Amygdala (tissue), 56 donors: ENCODE results near the gene NRARP.

ENCODE experiments used
- DNase-seq, 56 donors: peaks; one replicate each; lab custom pipeline; 2025; lab: John Stamatoyannopoulos, UW

NRARP gene

DNA sequence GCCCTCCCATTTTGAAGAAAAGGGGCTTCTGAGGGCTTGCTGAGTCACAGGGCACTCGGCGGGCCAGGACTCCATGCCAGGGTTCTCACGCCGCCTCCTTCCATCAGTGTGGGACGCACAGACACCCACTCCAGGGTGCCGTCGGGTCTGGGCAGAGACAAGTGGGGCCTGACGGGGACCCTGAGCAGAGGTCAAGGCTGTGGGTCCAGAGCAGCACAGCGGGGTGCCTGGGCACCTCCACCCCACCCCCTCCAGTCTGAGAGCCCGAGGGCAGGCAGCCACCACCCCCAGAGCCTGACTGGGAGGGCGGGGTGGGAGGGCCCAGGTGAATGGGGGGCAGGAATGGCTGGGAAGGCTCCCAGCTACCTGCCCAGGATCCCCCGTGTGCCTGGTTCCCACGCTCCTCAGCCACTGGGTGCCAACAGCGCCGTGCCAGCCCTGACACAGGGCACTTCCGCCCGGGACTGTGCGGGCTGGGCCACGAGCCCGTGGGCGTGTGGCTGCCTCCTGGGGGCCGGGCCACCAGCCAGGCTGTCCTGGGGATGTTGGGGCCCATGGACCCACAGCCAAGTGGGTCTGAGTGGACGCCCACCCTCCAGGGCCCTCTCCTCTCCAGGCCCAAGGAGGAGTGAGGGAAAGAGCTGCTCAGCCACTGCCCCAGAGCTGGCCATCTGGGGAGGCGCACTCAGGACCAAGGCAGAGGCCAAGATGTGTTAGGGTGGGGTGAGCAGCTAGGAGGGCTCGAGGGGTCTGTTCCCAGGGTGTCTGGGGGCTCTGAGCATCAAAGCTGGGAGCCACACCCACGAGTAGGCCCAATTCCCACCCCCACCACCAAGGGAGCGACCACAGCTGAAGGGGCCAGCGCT is 10.1 kb upstream of the NRARP start:
- DNase-seq, result no peak

DNA sequence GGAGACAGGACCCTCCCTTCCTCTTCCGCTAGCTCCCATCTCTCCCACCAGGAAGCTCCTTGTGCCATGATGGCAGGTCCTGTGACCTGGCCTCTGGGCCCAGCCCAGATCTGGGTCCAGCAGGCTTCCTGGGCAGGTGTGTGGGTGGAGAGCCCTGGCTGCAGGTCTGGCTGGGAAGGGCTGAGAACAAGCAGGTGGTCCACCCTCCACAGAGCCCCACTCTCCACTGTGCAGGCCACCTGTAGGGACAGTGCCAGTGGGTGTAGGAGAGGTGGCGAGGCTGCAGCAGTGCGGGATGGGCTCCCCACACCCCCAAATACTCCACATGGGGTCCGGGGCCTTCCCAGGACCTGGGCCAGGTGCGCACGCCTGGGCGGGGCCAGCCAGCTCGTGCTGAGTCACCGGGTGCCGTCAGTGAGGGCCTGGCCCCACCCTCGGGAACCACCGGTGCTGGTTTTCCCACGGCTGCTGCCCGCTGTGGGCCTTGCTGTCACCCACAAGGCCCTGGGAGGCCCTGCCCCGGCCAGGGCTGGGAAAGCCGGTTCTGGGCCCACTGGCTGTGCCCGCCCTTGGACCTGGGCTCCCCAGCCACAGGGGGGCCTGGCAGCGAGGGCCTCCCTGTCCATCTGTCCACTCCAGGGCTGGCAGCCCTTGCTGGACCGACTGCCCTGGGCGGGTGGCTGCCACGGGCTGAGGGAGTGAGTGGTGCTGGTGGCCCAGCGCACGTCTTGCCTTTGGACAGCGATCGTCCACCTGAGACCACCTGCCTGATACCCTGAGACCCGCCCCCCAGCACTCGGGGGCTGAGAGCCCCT is 9.3 kb upstream of the NRARP start:
- peak in 1 of 56 donors; percentile 51 for DNase-seq

GRCh38 chr9:137310189-137311052 is 8.3 kb upstream of the NRARP start:
- DNase-seq, result no peak

- no peak for DNase-seq
Measured at GRCh38 chr9:137309368-137310188, 7.5 kb upstream of the NRARP start.

GRCh38 chr9:137308057-137308619 is 6.1 kb upstream of the NRARP start:
- DNase-seq, result no peak

- DNase-seq, result no peak
Measured at GRCh38 chr9:137307255-137308056, 5.4 kb upstream of the NRARP start.

DNA sequence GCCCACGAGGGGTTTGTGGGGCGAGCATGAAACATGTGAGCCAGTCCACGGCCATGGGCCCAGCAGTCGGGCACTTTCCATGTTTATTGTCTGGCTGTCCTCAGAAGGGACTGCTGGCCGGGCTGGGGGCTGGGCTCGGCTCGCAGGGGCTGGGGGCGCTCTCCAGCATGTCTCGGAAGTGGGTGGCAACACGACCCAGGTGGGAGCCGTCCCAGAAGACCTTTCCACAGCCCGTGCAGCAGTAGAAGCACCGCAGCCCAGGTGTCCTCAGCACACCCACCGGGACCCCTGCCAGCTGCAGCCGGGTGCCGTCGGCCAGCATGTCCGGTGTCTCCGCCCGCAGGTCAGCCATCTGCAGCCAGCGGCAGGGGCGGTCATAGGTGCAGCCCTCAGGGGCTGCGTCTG is 4.8 kb upstream of the NRARP start:
- DNase-seq, result no peak

GRCh38 chr9:137306066-137306849 is 4.2 kb upstream of the NRARP start:
- no peak for DNase-seq

DNA sequence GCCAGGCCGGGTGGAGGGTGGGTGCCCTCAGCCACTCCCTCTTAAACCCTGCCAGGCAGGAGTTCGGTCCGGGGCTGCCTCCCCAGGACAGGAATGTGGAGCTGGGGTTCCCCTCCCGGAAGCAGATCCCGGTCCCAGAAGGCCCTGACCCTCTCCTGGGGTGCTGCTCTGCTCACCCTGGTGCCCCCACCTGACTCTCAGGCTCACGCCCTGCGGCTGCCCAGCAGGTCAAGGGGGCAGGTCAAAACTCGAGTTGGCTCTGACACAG is 3.7 kb upstream of the NRARP start:
- no peak for DNase-seq

- peak in 25 of 56 donors; percentile 20 to 69 (median 53) for DNase-seq
Measured at GRCh38 chr9:137305060-137305797, 3.2 kb upstream of the NRARP start.

DNA sequence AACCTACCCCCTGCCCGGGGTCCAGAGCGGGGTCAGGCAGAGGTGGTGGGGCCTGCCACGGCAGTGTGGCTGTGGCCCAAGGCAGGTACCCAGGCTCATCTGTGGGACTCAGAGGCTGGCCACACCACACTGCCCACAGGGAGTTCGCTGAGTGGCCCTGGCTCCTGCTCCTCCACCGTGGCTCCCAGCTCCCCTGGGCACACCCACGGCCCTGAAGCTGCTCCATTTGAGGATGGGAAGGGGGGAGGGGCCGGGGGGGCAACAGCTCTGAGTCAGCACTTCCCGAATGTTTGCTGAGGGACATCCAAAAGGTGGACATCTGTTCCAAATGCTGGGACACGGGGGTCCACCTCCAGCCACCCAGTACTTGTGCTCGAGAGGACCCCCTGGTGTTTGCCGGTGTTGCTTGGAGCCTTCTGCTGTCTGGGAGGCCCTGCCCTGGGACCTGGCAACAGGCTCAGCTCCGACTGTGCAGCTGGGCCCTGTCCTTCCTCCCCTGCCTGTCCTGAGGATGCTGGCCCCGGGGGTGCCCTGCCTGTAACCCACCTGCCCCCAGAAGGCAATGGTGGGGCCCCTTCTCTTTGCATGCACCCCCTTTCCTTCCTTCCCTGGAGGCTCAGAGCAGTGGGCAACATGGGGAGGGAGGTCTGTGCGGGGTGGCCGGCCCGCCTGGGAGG is 2.5 kb upstream of the NRARP start:
- DNase-seq, result no peak

GRCh38 chr9:137303893-137304382 is 1.9 kb upstream of the NRARP start:
- DNase-seq, result peak in 7 of 56 donors; percentile 20 to 64 (median 53)

DNA sequence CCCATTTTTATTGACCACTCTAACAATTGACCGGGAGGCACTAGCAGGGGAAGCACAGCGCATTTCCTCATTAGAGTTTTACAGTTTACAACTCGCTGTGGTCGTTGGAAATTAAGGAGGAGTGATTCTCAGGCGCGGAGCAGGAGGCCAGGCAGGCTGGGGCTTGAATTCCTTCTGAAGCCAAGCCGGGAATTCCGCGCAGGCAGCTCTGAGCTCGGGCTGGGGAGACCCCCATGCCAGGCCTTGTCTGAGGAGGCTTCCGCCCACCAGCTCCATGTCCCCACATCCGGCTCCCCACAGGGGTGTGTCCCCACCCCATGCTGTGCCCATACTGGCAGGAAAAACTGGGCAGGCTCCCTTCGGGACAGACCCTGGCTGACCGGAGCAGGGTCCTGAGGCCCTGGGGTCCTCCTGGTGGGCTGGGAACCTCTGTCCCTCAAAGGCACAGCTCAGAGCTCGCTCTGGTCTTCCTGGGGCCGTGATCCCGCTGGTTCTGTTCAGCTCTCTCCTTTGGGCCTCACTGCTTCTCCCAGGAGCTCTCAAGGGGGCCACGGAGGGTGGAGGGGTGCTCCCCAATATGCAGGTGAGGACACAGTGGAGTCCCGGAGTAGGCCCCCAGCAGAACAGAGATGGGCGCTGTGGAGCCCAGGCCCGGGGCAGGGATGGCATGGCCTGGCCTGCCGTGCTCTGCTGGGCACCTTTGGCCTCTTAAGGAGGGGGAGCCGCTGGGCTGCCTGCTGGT is 1.3 kb upstream of the NRARP start:
- DNase-seq, result no peak

GRCh38 chr9:137302449-137303150 is 529 bp upstream of the NRARP start:
- DNase-seq, result no peak
